T-helper 17 cell (primary cell): Measurements from ENCODE around the gene ACSM2A. TPM values are rescaled to one million over a fixed set of nuclear protein-coding genes. Genes with fewer than 3 reads are reported as not detected.
"Not testable (repeated sequence)": the region's sequence is repeated elsewhere in the genome, so short reads cannot be mapped to it uniquely, and the experiment has no call there.

Source experiments
- ATAC-seq: fragments of 150-1000 bp; cut with Tn5 transposase; 2 replicates; pipeline ENCODE4 v1.10.0; 2021; ENCODE audit warnings: mild to moderate bottlenecking, moderate library complexity
- DNase-seq, 3 donors: peaks; one replicate each; pipeline versions ENCODE4 v3.0.0 to v3.0.0-alpha.2; 2020 to 2021
- H3K9me3 ChIP-seq: one replicate; pipeline ENCODE4 v1.7.0; 2013; ENCODE audit warnings: low read length, mild to moderate bottlenecking; ENCODE audit not compliant: control insufficient read depth, poor library complexity, severe bottlenecking
- H3K27ac Mint-ChIP-seq: one replicate; pipeline ENCODE4 v1.8.0; 2022; ENCODE audit warnings: mild to moderate bottlenecking, moderate library complexity, mixed read lengths
- H3K27me3 Mint-ChIP-seq: one replicate; pipeline ENCODE4 v1.8.0; 2022; ENCODE audit warnings: mixed read lengths
- H3K36me3 Mint-ChIP-seq: one replicate; pipeline ENCODE4 v1.8.0; 2022; ENCODE audit warnings: low read depth, mixed read lengths
- H3K4me1 Mint-ChIP-seq: one replicate; pipeline ENCODE4 v1.8.0; 2022; ENCODE audit warnings: mild to moderate bottlenecking, mixed read lengths
- H3K4me3 Mint-ChIP-seq: one replicate; pipeline ENCODE4 v1.8.0; 2022; ENCODE audit warnings: mild to moderate bottlenecking, moderate library complexity, mixed read lengths
- total RNA-seq, 4 donors: library from RNA in 2 of 4; stranded (reverse) in 2 of 4; gene quantifications; one replicate each; pipeline ENCODE4 v1.2.3 and lab custom pipeline; 2022 to 2026

The ACSM2A gene
- total RNA-seq (not detected), total RNA-seq (lab: John Stamatoyannopoulos, UW) (0 reads per million in 2 donors)

GRCh38 chr16:20451364-20451763 lies at the start of gene ACSM2A:
Gene ACSM2A (plus strand): TSS chr16:20451521. CDS start chr16:20460115, 8,594 bp downstream.
- ATAC-seq, H3K4me1 Mint-ChIP-seq, H3K27ac Mint-ChIP-seq, H3K36me3 Mint-ChIP-seq, H3K9me3 ChIP-seq, DNase-seq, H3K4me3 Mint-ChIP-seq, H3K27me3 Mint-ChIP-seq: not testable (repeated sequence)

DNA sequence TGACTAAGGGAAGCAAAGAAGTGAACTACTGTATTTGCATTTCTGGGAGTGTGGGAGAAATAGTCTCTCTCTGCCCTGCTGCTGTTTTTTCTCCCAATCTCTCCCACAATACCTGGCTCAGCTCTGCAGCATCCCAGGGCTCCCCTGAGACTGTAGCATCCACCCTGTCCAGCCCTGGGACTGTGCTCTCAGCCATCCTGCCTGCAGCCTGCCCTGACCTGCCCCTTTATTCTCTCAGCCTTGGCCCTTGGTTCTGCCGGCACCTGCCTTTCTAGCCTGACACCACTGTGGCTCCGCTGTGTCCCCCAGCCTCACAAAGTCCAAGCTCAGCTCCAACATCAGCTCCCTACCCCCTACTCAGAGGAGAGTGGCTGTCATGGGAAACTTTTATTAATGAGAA lies 48.7 kb upstream of the ACSM2A start:
- no peaks in the 10 kb centered on the region for H3K4me1 Mint-ChIP-seq
- ATAC-seq (no peak), DNase-seq (no peak)
- H3K36me3 Mint-ChIP-seq, result no peaks in the 10 kb centered on the region
- H3K9me3 ChIP-seq, result no peaks in the 10 kb centered on the region
- H3K27ac Mint-ChIP-seq, result no peak overlapping the region
- peaks cover 18% of the 10 kb centered on the region for H3K27me3 Mint-ChIP-seq
- H3K4me3 Mint-ChIP-seq, result no peak overlapping the region

DNA sequence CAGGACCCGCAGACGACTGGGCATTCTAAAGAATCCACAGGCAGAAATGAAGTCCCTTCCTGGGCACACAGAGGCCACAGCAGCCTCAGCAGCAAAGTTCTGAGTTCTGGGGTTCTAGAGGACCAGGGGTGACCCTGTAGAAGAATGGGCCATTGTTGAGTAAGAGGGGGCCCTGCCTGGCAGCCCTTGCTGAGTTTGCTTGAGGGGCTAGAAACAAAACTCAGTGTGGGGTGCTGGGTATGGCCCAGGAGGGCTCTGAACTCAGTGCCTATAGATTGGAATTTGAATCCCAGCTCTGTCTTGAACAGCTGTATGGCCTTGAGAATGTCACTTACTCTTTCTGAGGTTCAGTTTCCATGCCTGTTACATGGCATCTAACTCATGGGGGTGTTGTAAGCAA lies 46.7 kb upstream of the ACSM2A start, which contains the start of gene PDILT:
PDILT (minus strand) TSS at position 101 of the 400 bp plus-strand sequence. CDS start 5,437 bp downstream, outside the sequence.
- no peaks in the 10 kb centered on the region for H3K4me1 Mint-ChIP-seq
- H3K4me3 Mint-ChIP-seq, result no peak within 1 kb of the TSS
- H3K27me3 Mint-ChIP-seq, result peaks cover 28% of the 10 kb centered on the region
- H3K9me3 ChIP-seq, result no peaks in the 10 kb centered on the region
- peaks cover 2% of the 10 kb centered on the region for H3K36me3 Mint-ChIP-seq
- no peak within 1 kb of the TSS for H3K27ac Mint-ChIP-seq
- DNase-seq, result no peak
- ATAC-seq, result no peak

- H3K4me3 Mint-ChIP-seq, result no peak within 1 kb of the TSS
- no peak for DNase-seq
- no peak for ATAC-seq
- no peak within 1 kb of the TSS for H3K27ac Mint-ChIP-seq
- H3K27me3 Mint-ChIP-seq, result peaks cover 33% of the 10 kb centered on the region
- no peaks in the 10 kb centered on the region for H3K4me1 Mint-ChIP-seq
- no peaks in the 10 kb centered on the region for H3K9me3 ChIP-seq
- peaks cover 2% of the 10 kb centered on the region for H3K36me3 Mint-ChIP-seq
Measured at GRCh38 chr16:20409398-20410120, 41.8 kb upstream of the ACSM2A start, which contains the start of gene ACSM5. Gene ACSM5 (plus strand): TSS chr16:20409534. CDS start chr16:20411485, 1,951 bp downstream.

- no peaks in the 10 kb centered on the region for H3K4me1 Mint-ChIP-seq
- peaks cover 39% of the 10 kb centered on the region for H3K27me3 Mint-ChIP-seq
- peaks cover 2% of the 10 kb centered on the region for H3K36me3 Mint-ChIP-seq
- no peak overlapping the region for H3K27ac Mint-ChIP-seq
- no peaks in the 10 kb centered on the region for H3K9me3 ChIP-seq
- DNase-seq (no peak), ATAC-seq (no peak)
- H3K4me3 Mint-ChIP-seq, result no peak overlapping the region
Measured at GRCh38 chr16:20410121-20410723, 41.1 kb upstream of the ACSM2A start.

DNA sequence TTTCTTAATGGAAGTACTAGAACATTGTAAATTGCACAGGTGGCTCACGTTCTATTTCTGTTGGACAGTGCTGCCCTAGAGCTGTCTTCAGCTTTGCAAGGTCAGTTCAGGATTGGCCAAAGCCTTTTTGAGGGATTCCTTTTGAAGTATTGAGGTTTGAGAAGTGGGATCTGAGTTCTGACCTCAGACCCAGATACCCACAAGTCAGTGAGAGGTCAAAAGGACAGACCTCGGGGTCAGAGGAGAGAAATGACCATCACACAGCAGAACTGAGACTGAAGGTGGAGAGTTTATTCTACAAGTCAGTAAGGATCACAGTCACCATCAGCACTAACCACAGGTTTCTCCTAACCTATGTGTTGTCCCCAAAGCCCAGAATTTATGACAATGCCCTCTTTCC lies 40.3 kb upstream of the ACSM2A start:
- H3K9me3 ChIP-seq, result no peaks in the 10 kb centered on the region
- DNase-seq, result no peak
- H3K27ac Mint-ChIP-seq, result no peak overlapping the region
- peaks cover 2% of the 10 kb centered on the region for H3K36me3 Mint-ChIP-seq
- H3K4me3 Mint-ChIP-seq, result no peak overlapping the region
- ATAC-seq, result no peak
- H3K4me1 Mint-ChIP-seq, result no peaks in the 10 kb centered on the region
- peaks cover 37% of the 10 kb centered on the region for H3K27me3 Mint-ChIP-seq

DNA sequence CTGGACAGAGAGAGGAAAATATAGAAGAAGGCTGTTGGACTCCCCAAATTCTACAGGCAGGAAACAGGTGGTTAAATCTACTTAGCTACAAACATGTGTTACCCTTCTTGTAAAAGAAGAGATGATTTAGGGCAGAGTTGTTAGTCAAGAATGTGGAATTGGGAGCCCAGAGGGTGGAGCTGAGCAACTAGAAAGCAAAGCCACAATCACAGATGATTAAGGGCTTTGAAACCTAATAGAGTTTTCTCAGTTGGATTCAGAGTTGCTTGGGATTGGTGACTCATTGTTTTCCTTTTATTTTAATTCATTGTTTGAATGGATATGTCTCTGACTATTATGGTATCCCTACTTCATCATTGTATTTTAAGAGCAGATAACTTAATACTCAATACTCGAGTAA lies 35.8 kb upstream of the ACSM2A start:
- no peaks in the 10 kb centered on the region for H3K9me3 ChIP-seq
- ATAC-seq (no peak), DNase-seq (no peak)
- Mint-ChIP-seq H3K27me3 (peaks cover 18% of the 10 kb centered on the region), H3K36me3 (no peaks in the 10 kb centered on the region), H3K4me1 (no peaks in the 10 kb centered on the region), H3K4me3 (no peak overlapping the region), H3K27ac (no peak overlapping the region)

GRCh38 chr16:20419093-20419492 lies 32.2 kb upstream of the ACSM2A start:
- H3K4me3 Mint-ChIP-seq, H3K36me3 Mint-ChIP-seq, H3K9me3 ChIP-seq, DNase-seq, H3K27ac Mint-ChIP-seq, ATAC-seq, H3K4me1 Mint-ChIP-seq: not testable (repeated sequence)
- peaks cover 14% of the 10 kb centered on the region for H3K27me3 Mint-ChIP-seq

DNA sequence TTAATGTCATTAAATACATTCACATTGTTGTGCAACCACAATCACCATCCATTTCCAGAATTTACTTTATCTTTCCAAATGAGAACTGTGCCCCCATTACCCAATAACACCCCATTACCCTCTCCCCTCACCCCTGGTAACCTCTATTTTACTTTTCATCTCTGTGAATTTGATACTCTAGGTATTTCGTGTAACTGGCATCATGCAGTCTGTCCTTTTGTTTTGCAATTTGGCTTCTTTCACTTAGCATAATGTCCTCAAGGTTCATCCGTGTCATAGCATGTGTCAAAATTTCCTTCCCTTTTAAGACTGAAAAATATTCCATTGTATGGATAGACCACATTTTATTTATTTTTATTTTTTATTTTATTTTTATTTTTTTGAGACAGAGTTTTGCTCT lies 29.6 kb upstream of the ACSM2A start:
- H3K27ac Mint-ChIP-seq, H3K36me3 Mint-ChIP-seq, H3K4me1 Mint-ChIP-seq, DNase-seq, H3K27me3 Mint-ChIP-seq, H3K9me3 ChIP-seq, ATAC-seq, H3K4me3 Mint-ChIP-seq: not testable (repeated sequence)

DNA sequence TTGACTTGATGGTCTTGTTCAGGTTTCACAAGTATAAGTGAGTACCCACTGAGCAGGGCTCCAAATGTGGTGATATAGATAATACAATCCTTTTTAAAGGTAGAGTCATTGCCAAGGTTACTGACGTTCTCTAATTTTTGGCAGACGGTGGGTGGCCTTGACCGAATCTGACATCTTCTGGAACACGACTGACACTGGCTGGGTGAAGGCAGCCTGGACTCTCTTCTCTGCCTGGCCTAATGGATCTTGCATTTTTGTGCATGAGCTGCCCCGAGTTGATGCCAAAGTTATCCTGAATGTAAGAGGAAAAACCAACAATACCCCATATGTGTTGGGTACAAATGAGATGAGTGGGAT lies 27.6 kb upstream of the ACSM2A start:
- ATAC-seq, H3K4me1 Mint-ChIP-seq, H3K4me3 Mint-ChIP-seq, H3K9me3 ChIP-seq, H3K36me3 Mint-ChIP-seq, H3K27ac Mint-ChIP-seq, DNase-seq, H3K27me3 Mint-ChIP-seq: not testable (repeated sequence)

GRCh38 chr16:20424129-20424866 lies 27.0 kb upstream of the ACSM2A start:
- ATAC-seq, result no peak
- Mint-ChIP-seq H3K4me1 (no peaks in the 10 kb centered on the region), H3K27ac (no peak overlapping the region), H3K36me3 (no peaks in the 10 kb centered on the region), H3K4me3 (no peak overlapping the region), H3K27me3 (no peaks in the 10 kb centered on the region)
- no peak for DNase-seq
- H3K9me3 ChIP-seq, result no peaks in the 10 kb centered on the region

DNA sequence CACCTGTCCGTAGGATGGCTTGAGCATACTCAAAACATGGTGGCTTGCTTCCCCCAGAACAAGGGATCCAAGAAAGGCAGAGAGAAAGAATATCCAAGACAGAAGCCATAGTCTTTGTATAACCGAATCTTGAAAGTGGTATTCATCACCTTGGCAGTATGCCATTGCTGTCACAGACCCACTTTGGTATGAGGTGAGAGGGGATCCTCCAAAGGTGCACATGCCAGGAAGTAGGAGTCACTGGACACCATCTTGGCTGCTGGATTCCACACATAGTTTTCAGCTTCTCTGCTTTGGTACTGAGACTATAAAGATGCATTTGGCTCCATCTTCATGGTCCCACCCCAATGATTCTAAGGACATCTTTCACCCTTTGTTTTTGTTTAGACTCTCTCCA lies 23.9 kb upstream of the ACSM2A start:
- H3K27me3 Mint-ChIP-seq, H3K27ac Mint-ChIP-seq, DNase-seq, H3K4me3 Mint-ChIP-seq, H3K36me3 Mint-ChIP-seq, H3K4me1 Mint-ChIP-seq, H3K9me3 ChIP-seq, ATAC-seq: not testable (repeated sequence)

DNA sequence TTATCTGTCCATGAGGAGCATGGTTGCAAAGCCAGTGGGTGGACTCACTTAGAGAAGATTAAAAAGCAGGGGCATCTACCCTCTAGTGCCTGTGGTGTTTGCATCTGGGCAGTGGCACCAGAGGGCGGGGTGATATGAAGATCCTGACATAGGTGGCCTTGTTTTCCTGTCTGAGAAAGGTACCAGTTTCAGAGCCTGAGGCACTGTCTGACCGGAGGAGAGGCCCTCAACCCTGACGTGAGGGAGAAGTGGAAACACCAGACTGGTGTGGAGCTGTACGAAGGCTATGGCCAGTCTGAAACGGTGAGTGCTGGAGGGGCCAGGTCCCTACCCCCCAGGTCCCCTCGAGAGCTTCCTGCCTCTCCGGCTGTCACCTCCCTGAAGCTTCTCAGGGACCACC lies 21.8 kb upstream of the ACSM2A start:
- H3K4me1 Mint-ChIP-seq, result not testable (repeated sequence)

More for the DNA sequence above, 21.8 kb upstream of the ACSM2A start:
- not testable (repeated sequence) for H3K27me3 Mint-ChIP-seq, H3K36me3 Mint-ChIP-seq, H3K4me3 Mint-ChIP-seq, H3K27ac Mint-ChIP-seq, ATAC-seq, DNase-seq, H3K9me3 ChIP-seq
